OCI-LY3 (cell line): ENCODE measurements around the gene IZUMO1.

Experiments
- H2AFZ ChIP-seq: fragments of 200-600, 300-600 bp; shearing (Covaris generic); 2 replicates; pipeline ENCODE4 v1.6.0; 2014; ENCODE audit warnings: antibody characterized with exemption, low read depth, low read length
- H3K27ac ChIP-seq: fragments of 200-600, 300-600 bp; sonication (generic); 2 replicates; pipeline ENCODE4 v1.5.1; 2014; ENCODE audit warnings: mild to moderate bottlenecking, low read length, moderate library complexity, mixed read lengths
- H3K27me3 ChIP-seq: fragments of 200-600, 300-600 bp; sonication (generic); 2 replicates; pipeline ENCODE4 v1.6.1; 2014; ENCODE audit warnings: low read depth, low read length, mixed read lengths
- H3K36me3 ChIP-seq: fragments of 200-600, 300-600 bp; sonication (generic); replicated peaks from 2 replicates; pipeline ENCODE3; 2014; ENCODE audit warnings: low read depth, low read length, mixed read lengths
- H3K4me1 ChIP-seq: fragments of 300-600, 200-600 bp; sonication (generic); 2 replicates; pipeline ENCODE4 v1.6.1; 2014; ENCODE audit warnings: low read length, mixed read lengths
- H3K4me2 ChIP-seq: fragments of 200-600, 300-600 bp; sonication (generic); 2 replicates; pipeline ENCODE4 v1.6.1; 2014; ENCODE audit warnings: low read length, mixed read lengths
- H3K4me3 ChIP-seq: fragments of 300-600, 200-600 bp; sonication (generic); 2 replicates; pipeline ENCODE4 v1.5.1; 2014; ENCODE audit warnings: antibody characterized with exemption, mild to moderate bottlenecking, low read length, moderate library complexity
- H3K79me2 ChIP-seq: fragments of 300-600, 200-600 bp; shearing (Covaris generic); 2 replicates; pipeline ENCODE4 v1.6.1; 2014; ENCODE audit warnings: mild to moderate bottlenecking, low read length, mixed read lengths
- H3K9ac ChIP-seq: fragments of 300-600, 200-600 bp; shearing (Covaris generic); 2 replicates; pipeline ENCODE4 v1.6.0; 2014; ENCODE audit warnings: mild to moderate bottlenecking, low read length, moderate library complexity
- H3K9me3 ChIP-seq: fragments of 200-600, 300-600 bp; shearing (Covaris generic); 2 replicates; pipeline ENCODE4 v1.6.1; 2014; ENCODE audit warnings: low read length, mixed read lengths; ENCODE audit not compliant: insufficient read depth
- H4K20me1 ChIP-seq: fragments of 200-600, 300-600 bp; sonication (generic); 2 replicates; pipeline ENCODE4 v1.6.1; 2016; ENCODE audit warnings: low read length, mixed read lengths; ENCODE audit not compliant: insufficient read depth
- CTCF ChIP-seq: fragments of 200-600, 300-600 bp; sonication (generic); IDR thresholded peaks from 2 replicates; pipeline ENCODE4 v1.5.1; 2014; ENCODE audit warnings: antibody characterized with exemption, low read length, low read depth
- EZH2phosphoT487 ChIP-seq: fragments of 200-600 bp; shearing (Covaris generic); IDR thresholded peaks from 2 replicates; pipeline ENCODE4 v1.6.1; 2018; ENCODE audit warnings: antibody characterized with exemption, mixed run types, low read depth

IZUMO1 gene

GRCh38 chr19:48711106-48711662 is 35.5 kb downstream of the IZUMO1 start:
- Histone ChIP-seq H3K4me1 (peaks cover 15% of the 10 kb centered on the region), H3K36me3 (peaks cover 6% of the 10 kb centered on the region), H2AFZ (no peak overlapping the region), H4K20me1 (no peaks in the 10 kb centered on the region), H3K9me3 (peaks cover 5% of the 10 kb centered on the region; the same call in 1 of the 2 replicates), H3K4me2 (no peak overlapping the region), H3K27me3 (no peaks in the 10 kb centered on the region), H3K79me2 (peaks cover 6% of the 10 kb centered on the region; the same call in 1 of the 2 replicates), H3K4me3 (no peak overlapping the region), H3K9ac (no peak overlapping the region), H3K27ac (no peak overlapping the region)
- TF ChIP-seq CTCF (no peak), EZH2phosphoT487 (no peak)

GRCh38 chr19:48708471-48708870 is 38.2 kb downstream of the IZUMO1 start:
- H3K27ac ChIP-seq: no peak overlapping the region
- H3K4me3 ChIP-seq: no peak overlapping the region
- H4K20me1 ChIP-seq: no peaks in the 10 kb centered on the region
- peaks cover 6% of the 10 kb centered on the region for H3K4me1 ChIP-seq
- peaks cover 6% of the 10 kb centered on the region for H3K36me3 ChIP-seq
- H3K4me2 ChIP-seq: no peak overlapping the region
- no peak overlapping the region for H2AFZ ChIP-seq
- no peak overlapping the region for H3K9ac ChIP-seq
- TF ChIP-seq CTCF (no peak), EZH2phosphoT487 (no peak)
- H3K79me2 ChIP-seq: 0 out of 2 replicates have a peak, but pooled peaks cover 6% of the 10 kb centered on the region
- H3K9me3 ChIP-seq: peaks cover 5% of the 10 kb centered on the region; the same call in 1 of the 2 replicates
- H3K27me3 ChIP-seq: no peaks in the 10 kb centered on the region

DNA sequence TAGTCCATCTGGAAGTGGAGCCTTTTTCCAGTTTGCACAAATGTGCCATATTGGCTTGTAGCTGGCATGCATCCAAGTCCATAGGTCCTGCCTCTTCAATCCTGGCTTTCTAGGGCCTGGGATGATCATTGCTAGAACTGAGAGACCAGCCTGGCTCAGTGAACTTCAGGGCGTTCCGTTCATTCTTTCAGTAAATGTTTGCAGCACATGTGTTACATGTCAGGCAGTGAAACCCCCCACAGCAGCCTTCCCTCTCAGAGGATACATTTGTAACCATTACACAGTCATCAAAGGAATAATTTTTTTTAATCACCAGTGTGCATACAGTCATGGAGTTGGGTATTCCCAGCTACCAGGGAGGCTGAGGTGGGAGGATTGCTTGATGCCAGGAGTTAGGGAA is 41.3 kb downstream of the IZUMO1 start:
- Histone ChIP-seq H3K9me3 (no peaks in the 10 kb centered on the region), H3K27me3 (no peaks in the 10 kb centered on the region), H3K4me1 (no peaks in the 10 kb centered on the region), H3K9ac (no peak overlapping the region), H3K36me3 (no peaks in the 10 kb centered on the region), H3K27ac (no peak overlapping the region), H3K4me3 (no peak overlapping the region), H4K20me1 (no peaks in the 10 kb centered on the region), H3K4me2 (no peak overlapping the region), H3K79me2 (no peaks in the 10 kb centered on the region), H2AFZ (no peak overlapping the region)
- TF ChIP-seq CTCF (no peak), EZH2phosphoT487 (no peak)

DNA sequence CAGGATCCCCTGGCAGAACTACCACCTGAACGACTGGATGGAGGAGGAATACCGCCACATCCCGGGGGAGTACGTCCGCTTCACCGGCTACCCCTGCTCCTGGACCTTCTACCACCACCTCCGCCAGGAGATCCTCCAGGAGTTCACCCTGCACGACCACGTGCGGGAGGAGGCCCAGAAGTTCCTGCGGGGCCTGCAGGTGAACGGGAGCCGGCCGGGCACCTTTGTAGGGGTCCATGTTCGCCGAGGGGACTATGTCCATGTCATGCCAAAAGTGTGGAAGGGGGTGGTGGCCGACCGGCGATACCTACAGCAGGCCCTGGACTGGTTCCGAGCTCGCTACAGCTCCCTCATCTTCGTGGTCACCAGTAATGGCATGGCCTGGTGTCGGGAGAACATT is 43.4 kb downstream of the IZUMO1 start:
- H3K4me3 ChIP-seq: no peak overlapping the region
- H3K27ac ChIP-seq: no peak overlapping the region
- H4K20me1 ChIP-seq: no peaks in the 10 kb centered on the region
- no peaks in the 10 kb centered on the region for H3K79me2 ChIP-seq
- H3K9me3 ChIP-seq: no peaks in the 10 kb centered on the region
- H3K36me3 ChIP-seq: no peaks in the 10 kb centered on the region
- H2AFZ ChIP-seq: no peak overlapping the region
- no peaks in the 10 kb centered on the region for H3K27me3 ChIP-seq
- no peaks in the 10 kb centered on the region for H3K4me1 ChIP-seq
- no peak overlapping the region for H3K4me2 ChIP-seq
- H3K9ac ChIP-seq: no peak overlapping the region
- TF ChIP-seq CTCF (no peak), EZH2phosphoT487 (no peak)
